Skeletal muscle satellite cell (primary cell): ENCODE results near the gene CBFA2T3.

Experiments used
- H3K27me3 ChIP-seq: 2 replicates; pipeline ENCODE4 v1.7.0; 2013; ENCODE audit warnings: low read length; ENCODE audit not compliant: control insufficient read depth, insufficient read depth
- H3K36me3 ChIP-seq: 2 replicates; pipeline ENCODE4 v1.7.0; 2013; ENCODE audit warnings: mild to moderate bottlenecking, control low read depth, low read length; ENCODE audit not compliant: insufficient read depth
- H3K4me1 ChIP-seq: 2 replicates; pipeline ENCODE4 v1.7.0; 2013; ENCODE audit warnings: low read length; ENCODE audit not compliant: control insufficient read depth, insufficient read depth
- H3K4me2 ChIP-seq: 2 replicates; pipeline ENCODE4 v1.7.0; 2013; ENCODE audit warnings: mild to moderate bottlenecking, low read length
- H3K4me3 ChIP-seq: 2 replicates; pipeline ENCODE4 v1.7.0; 2013; ENCODE audit warnings: low read length
- H3K9ac ChIP-seq: 2 replicates; pipeline ENCODE4 v1.7.0; 2013; ENCODE audit warnings: mild to moderate bottlenecking, low read depth, low read length, moderate library complexity
- H3K9me3 ChIP-seq: replicated peaks from 2 replicates; pipeline ENCODE4 v1.7.0; 2013; ENCODE audit warnings: mild to moderate bottlenecking, control low read depth, low read length

Gene CBFA2T3

DNA sequence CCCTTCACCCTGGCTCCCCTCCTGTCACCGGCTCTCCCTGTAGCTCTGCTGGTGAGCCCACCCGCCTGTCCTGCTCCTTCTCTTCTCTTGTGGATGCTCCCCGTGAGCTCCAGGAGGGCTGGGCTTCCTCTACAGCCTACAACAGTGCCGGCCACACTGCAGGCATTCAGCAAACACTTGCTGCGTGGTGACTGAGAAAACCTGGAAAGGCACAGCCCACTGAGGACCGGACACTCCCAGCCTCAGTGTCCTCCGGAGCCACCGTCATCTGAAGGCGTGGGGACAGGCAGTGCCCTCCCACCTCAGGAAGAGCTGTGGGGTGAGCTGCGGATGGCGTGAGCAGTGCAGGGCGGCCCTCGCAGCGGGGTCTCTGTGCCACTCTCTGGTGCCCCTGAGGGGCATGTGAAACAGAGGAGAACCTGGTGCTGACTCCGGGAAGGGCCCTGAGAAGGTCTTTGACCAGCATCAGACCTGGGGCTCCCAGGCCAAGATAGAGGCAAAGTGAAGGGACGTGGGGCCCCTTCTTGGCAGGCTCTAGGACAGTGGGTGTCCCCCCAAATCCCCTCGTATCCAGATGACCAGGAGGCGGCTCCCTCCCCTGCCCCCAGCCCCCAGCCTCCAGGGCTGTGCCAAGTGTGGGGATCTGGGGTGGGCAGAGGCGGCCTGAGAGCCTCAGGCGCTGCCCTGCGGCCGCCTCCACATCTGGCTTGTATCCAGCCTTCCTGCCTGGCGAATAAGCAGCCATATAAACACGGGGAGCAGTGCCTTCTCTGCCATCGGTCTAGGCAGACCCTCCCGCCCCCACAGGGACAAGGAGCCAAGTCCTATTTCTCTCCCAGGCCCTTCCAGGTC, 66.5 kb downstream of the CBFA2T3 start:
- Histone ChIP-seq H3K4me3 (no peak overlapping the region), H3K9ac (no peak overlapping the region), H3K9me3 (no peaks in the 10 kb centered on the region), H3K27me3 (peaks cover 45% of the 10 kb centered on the region), H3K36me3 (no peaks in the 10 kb centered on the region), H3K4me1 (no peaks in the 10 kb centered on the region), H3K4me2 (no peak overlapping the region)

GRCh38 chr16:88909431-88910210, 67.4 kb downstream of the CBFA2T3 start:
- Histone ChIP-seq H3K4me1 (no peaks in the 10 kb centered on the region), H3K9ac (no peak overlapping the region), H3K9me3 (no peaks in the 10 kb centered on the region), H3K4me3 (no peak overlapping the region), H3K27me3 (peaks cover 47% of the 10 kb centered on the region), H3K36me3 (no peaks in the 10 kb centered on the region), H3K4me2 (no peak overlapping the region)

GRCh38 chr16:88908307-88908706, 68.7 kb downstream of the CBFA2T3 start:
- H3K27me3 ChIP-seq = peaks cover 58% of the 10 kb centered on the region
- no peaks in the 10 kb centered on the region for H3K9me3 ChIP-seq
- H3K9ac ChIP-seq = no peak overlapping the region
- no peak overlapping the region for H3K4me3 ChIP-seq
- no peaks in the 10 kb centered on the region for H3K36me3 ChIP-seq
- no peak overlapping the region for H3K4me2 ChIP-seq
- no peaks in the 10 kb centered on the region for H3K4me1 ChIP-seq

DNA sequence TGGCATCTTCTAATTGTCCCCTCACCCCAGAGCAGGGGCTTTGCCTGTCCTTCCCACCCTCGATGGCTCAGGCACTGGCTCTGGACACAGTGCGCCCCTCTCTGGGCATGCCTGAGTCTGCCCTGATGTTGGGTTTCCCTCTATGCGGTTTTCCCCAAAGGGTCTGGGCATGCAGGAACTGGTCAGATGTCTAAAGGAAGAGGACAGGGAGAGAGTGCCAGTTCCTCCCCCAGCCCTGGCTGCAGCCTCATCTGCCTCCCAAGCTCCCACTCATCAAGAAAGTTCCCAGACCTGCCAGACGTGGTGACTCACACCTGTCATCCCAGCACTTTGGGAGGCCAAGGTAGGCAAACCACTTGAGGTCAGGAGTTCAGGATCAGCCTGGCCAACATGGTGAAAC, 69.2 kb downstream of the CBFA2T3 start:
- peaks cover 59% of the 10 kb centered on the region for H3K27me3 ChIP-seq
- no peaks in the 10 kb centered on the region for H3K36me3 ChIP-seq
- H3K4me2 ChIP-seq = no peak overlapping the region
- no peaks in the 10 kb centered on the region for H3K4me1 ChIP-seq
- no peak overlapping the region for H3K4me3 ChIP-seq
- H3K9me3 ChIP-seq = no peaks in the 10 kb centered on the region
- no peak overlapping the region for H3K9ac ChIP-seq

GRCh38 chr16:88906535-88907105, 70.4 kb downstream of the CBFA2T3 start:
- Histone ChIP-seq H3K27me3 (peaks cover 58% of the 10 kb centered on the region), H3K36me3 (no peaks in the 10 kb centered on the region), H3K9ac (no peak overlapping the region), H3K4me3 (no peak overlapping the region), H3K4me2 (no peak overlapping the region), H3K9me3 (no peaks in the 10 kb centered on the region), H3K4me1 (no peaks in the 10 kb centered on the region)

GRCh38 chr16:88906020-88906419, 71.0 kb downstream of the CBFA2T3 start:
- no peaks in the 10 kb centered on the region for H3K36me3 ChIP-seq
- H3K4me3 ChIP-seq = no peak overlapping the region
- no peaks in the 10 kb centered on the region for H3K4me1 ChIP-seq
- no peak overlapping the region for H3K9ac ChIP-seq
- peaks cover 53% of the 10 kb centered on the region for H3K27me3 ChIP-seq
- no peak overlapping the region for H3K4me2 ChIP-seq
- H3K9me3 ChIP-seq = no peaks in the 10 kb centered on the region

- Histone ChIP-seq H3K9me3 (no peaks in the 10 kb centered on the region), H3K4me1 (no peaks in the 10 kb centered on the region), H3K9ac (no peak overlapping the region), H3K4me2 (no peak overlapping the region), H3K27me3 (peaks cover 53% of the 10 kb centered on the region), H3K4me3 (no peak overlapping the region), H3K36me3 (no peaks in the 10 kb centered on the region)
Observed at GRCh38 chr16:88905563-88905962, 71.4 kb downstream of the CBFA2T3 start.

DNA sequence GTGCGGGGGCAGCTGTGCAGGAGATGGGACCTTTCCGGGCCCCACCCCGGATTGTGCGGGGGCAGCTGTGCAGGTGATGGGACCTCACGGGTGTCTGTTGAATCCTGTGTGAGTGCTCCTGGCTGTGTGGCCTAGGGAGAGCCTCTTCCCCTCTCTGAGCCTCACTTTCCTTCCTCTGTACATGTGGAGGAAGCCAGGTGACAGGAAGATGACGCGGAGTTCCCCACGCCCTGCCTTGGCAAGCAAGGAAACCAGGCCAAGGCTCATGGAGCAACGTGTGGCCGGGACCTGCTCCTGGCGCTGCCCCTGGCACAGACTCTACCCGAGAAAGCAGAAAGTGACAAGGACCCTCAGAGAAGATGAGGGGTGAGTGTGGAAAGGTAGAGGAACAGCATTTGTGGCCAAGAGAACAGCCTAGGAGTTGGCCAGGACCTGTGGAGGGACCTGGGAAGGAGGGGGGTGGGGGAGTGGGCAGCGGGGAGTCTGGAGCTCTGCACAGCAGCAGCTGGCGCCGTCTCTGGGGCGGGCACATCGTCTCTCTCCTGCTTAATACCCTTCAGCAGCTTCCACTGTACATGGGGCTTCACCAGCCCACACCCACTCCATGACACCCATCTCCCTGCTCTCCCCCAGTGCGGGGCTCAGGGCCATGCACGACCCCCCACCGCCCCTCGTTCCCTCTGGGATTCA, 72.2 kb downstream of the CBFA2T3 start:
- Histone ChIP-seq H3K36me3 (no peaks in the 10 kb centered on the region), H3K27me3 (peaks cover 52% of the 10 kb centered on the region), H3K4me1 (no peaks in the 10 kb centered on the region), H3K4me3 (no peak overlapping the region), H3K9me3 (no peaks in the 10 kb centered on the region), H3K4me2 (no peak overlapping the region), H3K9ac (no peak overlapping the region)

DNA sequence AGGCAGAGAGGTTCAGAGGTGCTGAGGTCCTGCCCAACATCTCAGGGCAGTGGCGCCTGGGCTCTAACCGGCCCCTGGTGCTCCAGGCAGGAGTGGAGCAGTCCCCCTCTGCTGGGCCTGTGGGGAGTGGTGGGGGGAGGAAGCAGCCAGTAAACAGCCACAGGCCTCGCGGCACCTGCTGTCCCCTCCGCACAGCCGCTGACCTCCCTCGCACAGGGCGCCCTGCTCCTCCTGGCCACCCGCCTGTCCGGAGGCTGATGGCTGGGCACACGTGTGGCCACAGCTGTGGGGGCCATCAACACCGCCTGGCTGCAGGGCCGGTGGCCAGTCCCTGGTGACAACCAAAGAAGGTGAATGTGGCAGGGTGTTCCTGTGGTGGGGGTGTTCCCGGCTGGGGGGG, 73.7 kb downstream of the CBFA2T3 start:
- Histone ChIP-seq H3K36me3 (no peaks in the 10 kb centered on the region), H3K4me3 (no peak overlapping the region), H3K4me2 (no peak overlapping the region), H3K27me3 (peaks cover 44% of the 10 kb centered on the region), H3K9me3 (no peaks in the 10 kb centered on the region), H3K4me1 (no peaks in the 10 kb centered on the region), H3K9ac (no peak overlapping the region)

DNA sequence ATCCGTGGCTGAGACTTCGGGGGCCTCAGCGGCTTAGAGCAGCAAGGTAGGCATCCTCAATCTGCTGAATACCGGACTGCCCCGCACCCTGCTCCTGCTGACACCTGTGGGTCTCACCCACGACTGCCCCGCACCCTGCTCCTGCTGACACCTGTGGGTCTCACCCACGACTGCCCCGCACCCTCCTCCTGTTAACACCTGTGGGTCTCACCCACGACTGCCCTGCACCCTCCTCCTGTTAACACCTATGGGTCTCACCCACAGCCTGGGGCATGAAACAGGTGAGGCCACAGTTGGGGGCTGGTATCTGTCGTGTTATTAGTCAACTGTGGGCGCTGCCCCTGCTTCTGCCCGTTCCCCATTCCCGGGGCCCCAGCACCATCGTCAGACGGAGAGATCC, 74.3 kb downstream of the CBFA2T3 start:
- Histone ChIP-seq H3K4me2 (no peak overlapping the region), H3K36me3 (no peaks in the 10 kb centered on the region), H3K27me3 (peaks cover 44% of the 10 kb centered on the region), H3K4me3 (no peak overlapping the region), H3K4me1 (no peaks in the 10 kb centered on the region), H3K9ac (no peak overlapping the region), H3K9me3 (no peaks in the 10 kb centered on the region)

DNA sequence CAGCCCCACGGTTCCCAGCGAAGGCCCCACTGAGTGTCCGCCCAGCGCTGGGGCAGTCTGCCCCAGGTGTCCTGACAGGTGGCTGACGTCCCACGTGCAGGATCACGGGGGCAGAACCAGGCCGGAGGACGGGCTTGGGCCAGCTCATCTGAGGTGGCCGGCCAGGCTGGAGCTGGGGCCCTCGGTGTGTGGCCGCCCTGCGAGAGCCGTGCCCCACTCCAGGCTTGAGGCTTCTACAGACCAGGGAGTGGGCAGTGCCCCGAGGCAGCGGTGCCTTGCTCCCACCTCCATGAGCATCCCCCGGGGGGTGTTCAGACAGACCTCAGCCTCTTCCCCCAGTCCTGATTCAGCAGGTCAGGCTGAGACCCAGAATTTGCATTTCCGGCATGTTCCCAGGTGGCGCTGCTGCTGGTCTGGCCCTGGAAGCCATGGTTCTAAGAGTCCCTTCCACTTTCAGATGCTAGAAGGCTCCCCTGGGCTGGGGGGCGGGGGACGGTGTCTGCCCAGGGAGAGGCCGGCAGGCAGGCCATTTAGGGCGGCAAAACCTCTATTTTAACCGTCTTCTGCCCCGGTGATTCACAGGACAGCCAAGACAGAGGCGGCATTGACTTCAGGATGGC, 75.2 kb downstream of the CBFA2T3 start:
- Histone ChIP-seq H3K9ac (no peak overlapping the region), H3K9me3 (no peaks in the 10 kb centered on the region), H3K27me3 (peaks cover 44% of the 10 kb centered on the region), H3K4me2 (no peak overlapping the region), H3K4me3 (no peak overlapping the region), H3K36me3 (no peaks in the 10 kb centered on the region), H3K4me1 (no peaks in the 10 kb centered on the region)
